COLO668 (cell line): ENCODE results near the gene OR5AC2.

Experiments
- DNase-seq: peaks from one replicate; lab custom pipeline; 2025; ENCODE audit not compliant: unreplicated experiment; lab: John Stamatoyannopoulos, UW

OR5AC2 gene

GRCh38 chr3:98136631-98137030 is 49.7 kb downstream of the OR5AC2 start:
- no peak for DNase-seq
